ENCODE measurements around the gene RAB27B. TPM values are rescaled to one million over a fixed set of nuclear protein-coding genes. Genes with fewer than 3 reads are reported as not detected.

The RAB27B gene
- polyA plus RNA-seq, 3 donors, result 3.6 to 4.4 (median 4.0) TPM

- no peak for DNase-seq
Measured at GRCh38 chr18:54857499-54857898, 29.2 kb downstream of the RAB27B start.

DNA sequence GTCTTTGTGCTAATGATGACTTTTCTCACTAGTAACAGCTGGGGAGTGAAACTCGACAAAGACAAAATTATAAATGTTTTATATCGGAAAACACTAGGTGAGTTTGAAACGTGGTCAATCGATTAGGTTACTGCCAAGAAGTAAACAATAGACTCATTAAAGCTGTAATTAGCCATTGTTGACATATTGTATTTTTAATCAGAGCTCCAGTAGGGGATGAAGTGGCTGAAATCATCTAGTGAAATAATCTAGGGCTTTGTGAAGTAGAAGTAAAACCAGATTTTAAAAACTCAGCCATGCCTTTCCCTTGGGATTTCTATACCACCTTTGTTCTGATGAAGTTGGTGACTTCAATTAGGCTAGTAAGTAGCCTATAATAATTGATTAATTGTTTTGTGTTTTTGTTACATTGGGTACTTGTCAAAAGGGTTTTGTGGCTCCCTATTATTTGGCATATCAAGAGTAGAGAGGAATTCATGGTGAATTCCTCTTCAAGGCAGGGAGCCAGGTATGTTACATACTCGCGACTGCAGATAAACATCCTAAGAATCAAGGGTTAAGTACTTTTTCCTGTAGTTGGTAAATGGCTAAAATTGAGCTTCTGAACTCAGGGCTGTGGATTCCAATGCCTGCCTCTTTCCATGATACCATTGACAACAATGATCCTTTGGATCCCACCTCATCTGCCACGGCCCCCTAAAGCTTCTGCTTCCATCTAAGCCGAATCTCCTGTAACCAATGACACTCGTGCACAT, 31.6 kb downstream of the RAB27B start:
- no peak for DNase-seq

GRCh38 chr18:54860941-54861340, 32.7 kb downstream of the RAB27B start:
- DNase-seq, result no peak

DNA sequence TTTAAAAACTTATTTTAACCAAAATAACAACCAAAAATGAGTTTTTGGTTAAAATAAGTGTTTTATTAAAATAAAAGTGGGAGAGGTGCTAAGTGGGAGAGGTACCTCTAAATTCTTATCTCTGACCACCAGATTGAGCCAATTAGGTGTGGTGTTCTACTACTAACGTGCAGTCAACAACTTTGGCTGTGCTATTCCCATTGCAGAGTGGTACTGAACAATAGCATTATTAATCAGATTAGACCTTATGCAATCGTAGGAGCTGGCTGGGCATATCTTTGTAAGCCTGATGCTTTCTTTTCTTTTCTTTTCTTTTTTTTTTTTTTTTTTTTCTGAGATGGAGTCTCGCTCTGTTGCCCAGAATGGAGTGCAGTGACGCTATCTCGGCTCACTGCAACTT, 38.9 kb downstream of the RAB27B start:
- DNase-seq, result no peak

DNA sequence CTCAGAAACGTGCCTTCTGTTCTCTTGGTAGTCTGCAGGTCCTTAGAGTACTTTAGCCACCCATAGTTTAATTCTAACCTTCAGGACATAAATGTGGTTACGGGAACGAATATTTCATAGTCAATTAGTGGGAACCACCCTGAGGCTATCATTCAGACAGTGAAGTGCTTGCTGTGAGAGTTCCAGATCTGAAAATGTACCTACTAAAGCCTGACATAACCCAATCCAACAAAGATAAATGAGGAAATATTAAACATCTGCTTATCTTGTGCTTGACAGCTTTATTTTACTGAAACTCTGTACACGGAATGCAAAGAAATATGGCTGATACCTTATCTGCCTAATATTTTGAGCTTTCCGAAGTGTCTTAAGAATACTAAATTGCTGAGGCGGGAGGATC, 43.0 kb downstream of the RAB27B start:
- no peak for DNase-seq

DNA sequence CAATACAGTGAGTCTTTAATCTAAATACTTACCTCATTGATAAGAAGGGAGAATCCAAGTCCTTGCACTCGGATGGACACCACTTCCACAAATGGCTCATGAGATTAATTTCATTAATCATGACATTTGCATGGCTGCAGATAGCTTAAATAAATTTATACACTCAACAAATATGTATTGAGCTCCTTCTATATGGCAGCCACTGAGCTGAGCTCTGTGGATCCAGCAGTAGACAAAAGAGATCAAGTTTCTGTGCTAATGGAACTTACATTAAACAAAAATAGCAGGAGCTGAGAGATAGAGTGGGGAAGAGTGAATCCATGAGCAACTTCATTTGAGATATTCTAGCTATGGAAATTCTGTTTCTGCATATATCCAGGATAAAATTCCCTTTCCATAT, 44.4 kb downstream of the RAB27B start:
- DNase-seq, result no peak

DNA sequence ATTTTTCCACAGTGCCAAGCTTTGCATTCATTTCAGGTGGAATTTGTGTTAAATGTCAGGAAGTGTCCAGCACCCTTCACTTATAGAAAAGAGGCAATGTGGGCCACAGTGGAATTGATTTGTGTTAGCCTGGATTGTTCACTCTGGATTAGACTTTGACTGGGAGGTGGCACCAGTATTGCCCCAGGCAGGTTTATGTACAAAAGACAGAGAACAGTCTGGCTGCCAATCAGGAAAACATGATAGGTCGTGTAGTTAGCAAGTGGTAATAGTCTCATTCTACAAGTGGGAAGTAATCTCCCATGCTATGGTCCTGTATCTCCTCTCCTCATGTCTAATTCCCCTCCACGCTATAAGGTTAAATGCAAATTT, 45.6 kb downstream of the RAB27B start:
- DNase-seq, result no peak

GRCh38 chr18:54875063-54875462, 46.8 kb downstream of the RAB27B start:
- no peak for DNase-seq

- DNase-seq, result no peak
Measured at GRCh38 chr18:54877076-54877475, 48.8 kb downstream of the RAB27B start.

GRCh38 chr18:54878159-54878622, 49.9 kb downstream of the RAB27B start:
- DNase-seq, result no peak

DNA sequence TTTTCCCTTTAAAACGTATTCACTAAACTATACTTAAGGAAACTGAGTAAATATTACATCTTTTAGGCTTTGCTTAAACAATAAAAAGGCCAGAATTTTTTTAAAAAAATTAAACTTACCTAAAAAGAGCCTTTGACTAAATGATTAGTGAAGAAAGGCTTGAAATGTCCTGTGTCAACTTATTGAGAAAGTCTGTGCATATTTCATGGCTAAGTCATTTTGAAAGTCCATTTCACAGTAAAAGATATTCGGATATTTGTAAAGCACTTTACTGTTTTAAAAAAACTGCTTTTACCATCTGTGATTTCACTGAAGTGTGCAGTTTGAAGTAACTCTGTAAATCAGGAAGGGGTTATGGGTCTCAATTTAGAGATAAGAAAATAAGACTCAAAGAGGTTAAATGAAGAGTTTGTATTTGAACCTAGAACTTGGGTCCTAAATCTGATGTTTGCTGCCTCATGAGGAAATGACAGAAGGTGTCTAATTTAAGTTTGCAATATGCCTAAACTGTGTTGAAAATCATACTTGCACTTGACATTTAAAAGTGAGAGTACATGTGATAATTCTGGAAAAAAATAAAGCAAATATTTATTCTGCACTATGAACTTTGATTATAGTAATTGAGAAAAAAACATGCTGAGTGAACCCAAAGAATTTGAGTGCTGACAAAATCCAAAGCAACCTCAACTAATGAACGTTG, 50.5 kb downstream of the RAB27B start:
- DNase-seq, result no peak

GRCh38 chr18:54879691-54880090, 51.4 kb downstream of the RAB27B start:
- no peak for DNase-seq

DNA sequence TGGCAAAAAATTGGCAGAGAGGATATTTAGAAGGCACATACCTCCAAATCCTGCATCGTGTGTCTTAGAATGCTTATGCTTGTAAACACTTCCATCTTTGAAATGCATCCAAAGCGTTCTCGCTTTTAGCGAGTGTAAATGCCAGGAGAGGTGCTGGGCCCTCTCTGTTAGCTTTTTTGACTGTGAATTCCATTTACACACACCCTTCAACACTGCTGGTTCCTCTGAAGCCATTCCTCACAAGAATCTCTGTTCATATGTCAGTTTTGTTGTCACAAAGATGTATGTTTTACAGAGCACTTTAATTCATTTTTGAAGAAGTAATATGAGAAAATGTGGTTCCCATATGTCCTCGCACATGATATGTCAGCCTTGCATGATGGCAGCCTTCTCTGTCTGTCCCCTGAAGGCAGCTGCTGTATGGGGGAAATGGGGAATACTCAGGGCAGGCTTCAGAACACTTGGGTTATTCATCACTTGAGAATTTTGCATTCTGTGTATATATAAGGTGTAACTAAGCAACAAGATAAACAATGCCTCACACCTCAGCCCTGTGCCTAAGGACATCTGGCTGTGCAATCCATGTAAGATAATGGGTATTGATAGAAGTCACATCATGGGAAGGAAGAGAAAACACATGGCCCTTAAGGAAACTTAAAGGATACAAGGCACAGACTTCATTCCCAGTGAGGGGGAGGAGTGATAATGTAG, 52.3 kb downstream of the RAB27B start:
- no peak for DNase-seq

DNA sequence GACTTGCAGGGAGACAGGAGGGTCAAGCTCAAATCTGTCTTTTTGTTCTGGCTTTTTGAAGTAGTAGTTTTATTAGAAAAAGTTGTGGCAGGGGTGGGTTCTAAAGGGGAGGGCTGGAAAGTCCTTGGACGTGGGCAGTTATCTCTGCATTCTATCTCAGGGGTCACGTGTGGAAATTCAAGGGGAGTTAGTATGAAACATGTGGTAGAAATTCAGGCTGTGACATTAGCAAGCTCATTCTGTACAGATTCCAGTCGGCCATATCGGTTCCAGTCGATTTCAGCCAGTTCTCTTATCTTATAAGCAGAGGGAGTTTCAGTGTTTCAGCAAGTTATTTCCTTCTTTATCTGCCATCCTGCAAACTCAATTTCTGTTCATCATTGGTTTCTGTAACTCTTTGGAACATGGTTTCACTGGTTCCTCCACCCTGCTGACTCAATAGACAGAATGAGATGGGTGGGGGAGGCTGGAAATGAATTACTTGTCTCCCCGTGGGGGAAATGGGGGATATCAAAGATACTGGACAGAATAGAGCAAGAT, 53.0 kb downstream of the RAB27B start:
- no peak for DNase-seq

DNA sequence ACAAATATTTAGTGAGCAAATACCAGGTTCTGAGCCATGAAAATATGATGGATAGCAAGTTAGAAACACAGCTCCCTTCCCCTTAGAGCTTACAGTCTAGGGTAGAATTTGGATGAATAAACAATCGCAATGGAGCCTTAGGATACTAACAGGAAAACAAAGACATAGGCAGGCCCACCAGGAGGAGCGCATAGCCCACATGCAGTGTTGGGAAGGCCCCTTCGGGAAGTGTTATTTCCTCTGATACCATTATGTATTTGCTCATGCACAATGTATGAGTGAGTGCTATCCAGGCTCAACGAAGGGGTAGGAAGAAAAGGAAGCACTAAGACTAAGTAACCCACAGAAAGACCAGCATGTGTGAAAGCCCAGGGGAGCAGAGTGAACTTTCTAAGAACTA, 54.0 kb downstream of the RAB27B start:
- no peak for DNase-seq

DNA sequence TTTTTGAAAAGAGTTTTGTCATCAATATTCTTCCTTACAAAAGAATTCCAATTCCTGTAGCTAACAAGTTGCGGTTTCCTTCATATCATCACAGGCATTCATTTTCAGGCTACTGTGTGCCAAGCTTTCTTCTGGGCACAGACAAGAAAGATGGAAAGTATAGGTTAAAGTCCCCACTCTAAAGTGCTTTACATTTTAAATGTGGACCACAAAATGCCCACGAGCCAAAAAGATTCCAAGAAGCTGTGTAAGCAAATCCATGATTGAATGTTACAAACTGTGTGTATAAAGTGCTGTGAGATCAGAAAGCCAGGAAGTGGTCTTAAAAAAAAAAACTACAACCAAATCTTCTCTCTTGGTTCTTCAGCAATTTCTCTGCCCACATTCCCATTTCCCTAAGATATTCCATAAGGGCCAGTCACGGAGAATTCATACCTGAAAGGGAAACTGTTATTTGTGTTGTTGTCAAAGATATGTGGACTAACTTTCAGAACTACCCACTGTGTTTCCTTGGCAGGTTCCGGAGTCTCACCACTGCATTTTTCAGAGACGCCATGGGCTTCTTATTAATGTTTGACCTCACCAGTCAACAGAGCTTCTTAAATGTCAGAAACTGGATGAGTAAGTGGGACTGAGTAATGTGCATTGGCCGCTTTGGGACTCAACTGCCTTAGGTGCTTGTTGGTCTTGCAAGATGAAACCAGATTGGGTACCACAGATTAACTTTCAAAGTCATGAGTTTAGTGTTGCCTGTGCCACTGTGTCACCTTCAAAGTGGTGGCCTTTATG, 55.7 kb downstream of the RAB27B start:
- no peak for DNase-seq

- DNase-seq, result no peak
Measured at GRCh38 chr18:54888378-54888777, 60.1 kb downstream of the RAB27B start.

- no peak for DNase-seq
Measured at GRCh38 chr18:54888933-54889332, 60.7 kb downstream of the RAB27B start.

- no peak for DNase-seq
Measured at GRCh38 chr18:54899500-54899899, 71.2 kb downstream of the RAB27B start.

DNA sequence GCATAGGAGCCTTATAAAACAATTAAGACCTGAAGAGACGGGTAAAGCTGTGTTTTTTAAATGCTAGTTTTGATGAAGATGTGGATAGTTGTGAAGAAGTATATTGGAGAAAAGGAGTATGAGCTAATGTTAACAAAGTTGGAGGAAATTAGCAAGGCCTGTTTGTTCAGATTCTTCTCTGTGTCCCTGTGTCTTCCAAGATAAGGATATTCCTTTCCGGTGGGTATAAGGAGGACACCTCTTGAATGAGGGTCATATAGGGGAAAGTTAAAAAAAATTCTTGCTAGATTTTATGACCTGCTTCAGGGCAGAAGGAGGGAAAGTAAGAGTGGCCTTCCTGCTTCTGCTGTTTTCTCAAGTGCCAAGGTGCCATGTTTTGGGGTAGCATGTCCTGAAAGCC, 72.0 kb downstream of the RAB27B start:
- no peak for DNase-seq

DNA sequence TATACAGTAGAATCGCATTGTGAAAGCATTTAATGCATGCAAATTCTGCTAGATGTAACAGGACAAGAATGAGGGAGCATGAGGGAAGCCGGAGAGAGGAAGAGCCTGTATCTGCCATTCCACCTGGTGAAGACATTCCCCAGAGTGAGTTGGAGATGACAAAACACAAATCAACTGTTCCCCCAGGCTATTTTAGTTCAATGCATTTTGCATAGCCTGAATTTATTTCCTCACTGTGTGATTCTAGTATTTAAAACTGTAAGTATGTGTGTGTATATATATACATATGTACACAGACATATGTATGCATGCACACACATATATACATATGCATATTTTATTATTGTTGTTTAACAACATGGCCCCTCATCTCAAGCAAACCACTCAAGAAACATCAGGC, 76.3 kb downstream of the RAB27B start:
- no peak for DNase-seq

- no peak for DNase-seq
Measured at GRCh38 chr18:54905629-54906028, 77.4 kb downstream of the RAB27B start.

Data from renal pelvis (tissue), 4 donors.